ENCODE measurements around the gene DLL3.
A peak's percentile ranks its signal among the peaks of the same experiment; 100 is the strongest.

DLL3 gene

GRCh38 chr19:39518975-39519374, 20.2 kb downstream of the DLL3 start:
- DNase-seq = no peak

GRCh38 chr19:39520541-39521484, 22.1 kb downstream of the DLL3 start:
- DNase-seq = no peak

- no peak for DNase-seq
Measured at GRCh38 chr19:39524495-39524894, 25.7 kb downstream of the DLL3 start.

- DNase-seq = no peak
Measured at GRCh38 chr19:39525205-39525604, 26.5 kb downstream of the DLL3 start.

- no peak for DNase-seq
Measured at GRCh38 chr19:39531834-39532232, 33.1 kb downstream of the DLL3 start.

- DNase-seq = peak; percentile 93
Measured at GRCh38 chr19:39532233-39533002, 33.7 kb downstream of the DLL3 start, which contains the start of gene EID2B. Gene EID2B (minus strand): TSS chr19:39532852. CDS start chr19:39532802, 50 bp downstream.

GRCh38 chr19:39533003-39533512, 34.3 kb downstream of the DLL3 start:
- no peak for DNase-seq

GRCh38 chr19:39533791-39534190, 35.0 kb downstream of the DLL3 start:
- no peak for DNase-seq

- DNase-seq = peak; percentile 45
Measured at GRCh38 chr19:39539165-39539517, 40.4 kb downstream of the DLL3 start.

- DNase-seq = peak; percentile 90
Measured at GRCh38 chr19:39539518-39540332, 41.0 kb downstream of the DLL3 start, which contains the start of gene EID2. Gene EID2 (minus strand): TSS chr19:39540161. CDS start chr19:39540079, 82 bp downstream.

- no peak for DNase-seq
Measured at GRCh38 chr19:39540333-39540673, 41.6 kb downstream of the DLL3 start.

GRCh38 chr19:39542206-39542605, 43.5 kb downstream of the DLL3 start:
- no peak for DNase-seq

GRCh38 chr19:39543477-39543857, 44.7 kb downstream of the DLL3 start:
- DNase-seq = no peak

- DNase-seq = peak; percentile 41
Measured at GRCh38 chr19:39544226-39544903, 45.6 kb downstream of the DLL3 start.

GRCh38 chr19:39544911-39545310, 46.2 kb downstream of the DLL3 start:
- DNase-seq = no peak

GRCh38 chr19:39546599-39546998, 47.9 kb downstream of the DLL3 start:
- no peak for DNase-seq

GRCh38 chr19:39550197-39550596, 51.5 kb downstream of the DLL3 start:
- DNase-seq = no peak

- no peak for DNase-seq
Measured at GRCh38 chr19:39553082-39553652, 54.4 kb downstream of the DLL3 start.

- DNase-seq = no peak
Measured at GRCh38 chr19:39554701-39555311, 56.1 kb downstream of the DLL3 start.

- no peak for DNase-seq
Measured at GRCh38 chr19:39555883-39556282, 57.1 kb downstream of the DLL3 start.
